Sigmoid colon (tissue), 7 donors: ENCODE measurements around the gene TNS1. TPM values are rescaled to one million over a fixed set of nuclear protein-coding genes. Genes with fewer than 3 reads are reported as not detected.

Experiments used
- DNase-seq: peaks from one replicate; pipeline ENCODE4 v3.0.0-alpha.2; 2019
- H3K27ac ChIP-seq, 4 donors: fragments of 200-600 bp; sonication (generic); one replicate each; pipeline ENCODE4 v1.5.1; 2016 to 2019; ENCODE audit warnings: mild to moderate bottlenecking in 1 of 4
- H3K27me3 ChIP-seq, 3 donors: fragments of 200-600 bp; sonication (generic); one replicate each; pipeline ENCODE4 v1.5.1; 2019; ENCODE audit warnings: mild to moderate bottlenecking in 1 of 3
- H3K36me3 ChIP-seq, 4 donors: fragments of 200-600 bp; sonication (generic); one replicate each; pipeline ENCODE4 v1.5.1; 2016 to 2019
- H3K4me1 ChIP-seq, 4 donors: fragments of 200-600 bp; sonication (generic); one replicate each; pipeline ENCODE4 v1.5.1; 2017 to 2019
- H3K4me3 ChIP-seq, 4 donors: fragments of 200-600 bp; sonication (generic); one replicate each; pipeline ENCODE4 v1.5.1; 2017 to 2019; ENCODE audit warnings: mild to moderate bottlenecking in 2 of 4, moderate library complexity in 1 of 4
- H3K9me3 ChIP-seq, 4 donors: fragments of 200-600 bp in 3 of 4; sonication (generic) in 3 of 4; one replicate each; pipeline versions ENCODE4 v1.5.1 to v1.6.1; 2013 to 2019
- EP300 ChIP-seq, 4 donors: sonication (generic); formaldehyde crosslinking; IDR thresholded peaks; one replicate each; pipeline ENCODE4 v1.6.1; 2017; ENCODE audit warnings: antibody characterized with exemption in 4 of 4
- POLR2A ChIP-seq, 2 donors: fragments of 450-650 bp; IDR thresholded peaks; one replicate each; pipeline ENCODE4 v1.6.1; 2016; ENCODE audit warnings: antibody characterized with exemption in 2 of 2, mild to moderate bottlenecking in 2 of 2, moderate library complexity in 2 of 2
- POLR2AphosphoS5 ChIP-seq, 4 donors: sonication (generic); formaldehyde crosslinking; IDR thresholded peaks; one replicate each; pipeline ENCODE4 v1.6.1; 2017; ENCODE audit warnings: antibody characterized with exemption in 4 of 4
- WGBS, 2 donors: extraction: QIAGEN DNeasy Blood & Tissue Kit; methylation state at CpG; one replicate each; pipeline ENCODE4 v1.1.7; 2013; 5-methylcytosine and 5-hydroxymethylcytosine counted together
- intact Hi-C: fragments of 100-400 bp; cut with DNase I; formaldehyde crosslinking; loops from one replicate; pipeline ENCODE4 v1.15.1; 2023
- polyA plus RNA-seq, 3 donors: library from polyadenylated mRNA; stranded (reverse); fragments of 200-250 nt; gene quantifications; one replicate each; pipeline ENCODE4 v1.2.3, GENCODE V29; 2013
- total RNA-seq, 4 donors: library from RNA; depleted of rRNA; stranded (reverse); fragments of >200 nt; gene quantifications; one replicate each; pipeline ENCODE4 v1.1.0, GENCODE V29; 2016
- TF ChIP-seq, protein P1 (sequence below), 4 experiments: fragments of 450-650 bp in 3 of 4; fragments of 200-600 bp in 1 of 4; IDR thresholded peaks; one replicate each; pipeline ENCODE4 v1.5.1; 2016 to 2019; ENCODE audit warnings: antibody characterized with exemption in 4 of 4, mild to moderate bottlenecking in 3 of 4, moderate library complexity in 2 of 4
- donor health status: healthy with polysubstance abuse.
- donor health status: Bipolar disorder and iron deficiency.
- donor health status: healthy.

The TNS1 gene
- total and polyA plus RNA-seq, 7 donors, result 3.7 to 1,607 (median 444) TPM

DNA sequence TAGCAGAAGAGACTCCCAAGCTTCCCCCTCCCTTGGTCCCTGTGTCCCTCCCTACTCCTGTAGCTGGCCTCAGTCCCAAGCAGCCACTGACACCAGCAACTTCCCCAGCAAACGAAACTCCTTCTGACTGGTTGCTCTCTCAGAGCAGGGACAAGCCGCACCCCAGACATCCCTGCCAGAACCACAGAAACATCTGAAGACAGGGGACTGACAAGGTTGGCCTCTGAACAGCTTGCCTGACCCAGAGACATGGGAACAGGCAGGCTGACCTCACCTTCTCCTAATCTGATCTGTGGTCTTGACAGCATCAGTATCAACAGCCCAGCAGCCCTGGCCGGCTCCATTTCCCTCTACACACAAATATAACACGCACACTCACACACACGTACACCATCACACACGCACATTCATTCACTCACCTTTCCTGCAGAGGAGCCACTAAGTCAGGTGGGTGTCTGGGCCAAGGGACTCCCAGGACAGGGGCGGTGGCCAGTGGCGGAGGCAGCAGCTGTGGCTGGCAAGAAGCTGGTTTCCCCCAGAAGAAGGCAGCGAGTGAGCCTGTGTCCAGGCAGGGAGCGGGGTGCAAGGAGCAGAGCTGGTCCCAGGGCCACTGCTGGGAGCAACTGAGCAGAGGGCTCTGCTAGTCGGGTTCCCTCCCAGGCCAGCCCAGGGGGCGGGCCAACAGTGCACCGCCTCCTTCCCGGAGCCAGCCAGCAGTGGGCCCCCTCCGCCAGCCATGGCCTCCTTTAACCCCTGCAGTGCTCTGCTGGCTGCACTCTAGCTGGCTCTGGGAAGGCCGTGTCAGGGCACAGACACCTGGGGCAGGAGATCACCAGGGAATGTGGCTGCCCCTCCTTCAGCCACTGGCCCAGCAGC is 59.1 kb downstream of the TNS1 start:
- Histone ChIP-seq H3K27ac (peak overlapping the region; percentile 94 to 98 (median 98)), H3K9me3 (no peaks in the 10 kb centered on the region), H3K4me3 (peak overlapping the region; percentile 56 to 85 (median 80)), H3K4me1 (peaks cover 0 to 90% (median 60%) of the 10 kb centered on the region in 4 donors), H3K36me3 (peaks cover 0 to 2% (median 0%) of the 10 kb centered on the region in 4 donors), H3K27me3 (no peaks in the 10 kb centered on the region)
- DNase-seq, result peak; percentile 96
- TF ChIP-seq POLR2A (IDR thresholded peaks at IDR 0.05), result peak; percentile 95 to 99
- TF ChIP-seq, protein P1, sequence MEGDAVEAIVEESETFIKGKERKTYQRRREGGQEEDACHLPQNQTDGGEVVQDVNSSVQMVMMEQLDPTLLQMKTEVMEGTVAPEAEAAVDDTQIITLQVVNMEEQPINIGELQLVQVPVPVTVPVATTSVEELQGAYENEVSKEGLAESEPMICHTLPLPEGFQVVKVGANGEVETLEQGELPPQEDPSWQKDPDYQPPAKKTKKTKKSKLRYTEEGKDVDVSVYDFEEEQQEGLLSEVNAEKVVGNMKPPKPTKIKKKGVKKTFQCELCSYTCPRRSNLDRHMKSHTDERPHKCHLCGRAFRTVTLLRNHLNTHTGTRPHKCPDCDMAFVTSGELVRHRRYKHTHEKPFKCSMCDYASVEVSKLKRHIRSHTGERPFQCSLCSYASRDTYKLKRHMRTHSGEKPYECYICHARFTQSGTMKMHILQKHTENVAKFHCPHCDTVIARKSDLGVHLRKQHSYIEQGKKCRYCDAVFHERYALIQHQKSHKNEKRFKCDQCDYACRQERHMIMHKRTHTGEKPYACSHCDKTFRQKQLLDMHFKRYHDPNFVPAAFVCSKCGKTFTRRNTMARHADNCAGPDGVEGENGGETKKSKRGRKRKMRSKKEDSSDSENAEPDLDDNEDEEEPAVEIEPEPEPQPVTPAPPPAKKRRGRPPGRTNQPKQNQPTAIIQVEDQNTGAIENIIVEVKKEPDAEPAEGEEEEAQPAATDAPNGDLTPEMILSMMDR (IDR thresholded peaks at IDR 0.05), result peak in 2 of 4 experiments; percentile 7 to 25
- peak; percentile 95 to 99 (median 97) for TF ChIP-seq POLR2AphosphoS5 (IDR thresholded peaks at IDR 0.05)
- TF ChIP-seq EP300 (IDR thresholded peaks at IDR 0.05), result no peak
- WGBS, 2 donors, result 3 to 17% methylated on average over 16 of the region's 16 CpGs
- intact Hi-C loops, result loop anchor here (2.0 kb wide), 1 partner anchor 45 kb away; no protein-coding TSS in a partner anchor

DNA sequence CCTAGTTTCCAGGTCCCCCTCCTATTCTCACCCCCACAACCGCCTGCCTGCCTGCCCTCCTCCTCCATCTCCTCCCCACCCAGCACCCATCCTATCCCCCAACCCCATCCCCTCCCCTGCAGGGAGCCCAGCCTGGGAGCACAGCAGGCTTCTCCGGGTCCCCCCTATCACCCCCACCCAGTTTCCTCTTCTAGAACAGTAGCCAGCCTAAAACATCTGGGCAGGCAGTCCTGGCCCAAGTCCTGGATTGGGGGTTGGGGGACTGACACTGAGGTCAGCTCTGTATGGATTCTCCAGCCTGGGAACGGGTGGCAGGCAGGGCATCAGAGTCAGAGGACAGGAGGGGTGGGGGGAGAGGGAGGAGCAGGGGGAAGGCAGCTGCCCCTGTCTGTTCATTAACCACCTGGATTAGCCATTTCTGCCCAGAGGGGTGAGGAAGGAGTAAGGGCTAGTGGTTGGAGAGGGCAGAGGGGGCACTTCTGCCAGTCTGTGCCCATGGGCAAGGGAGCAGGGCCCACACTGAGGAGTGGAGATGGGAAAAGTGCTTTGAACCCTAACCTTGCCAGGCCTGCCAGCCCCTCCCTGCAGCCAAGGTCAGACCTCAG is 60.0 kb downstream of the TNS1 start:
- intact Hi-C loops, result no loop called here
- Histone ChIP-seq H3K9me3 (no peaks in the 10 kb centered on the region), H3K27ac (peak overlapping the region; percentile 94 to 98 (median 98)), H3K4me1 (peaks cover 0 to 90% (median 60%) of the 10 kb centered on the region in 4 donors), H3K4me3 (peak overlapping the region; percentile 56 to 85 (median 80)), H3K27me3 (no peaks in the 10 kb centered on the region), H3K36me3 (peaks cover 0 to 8% (median 0%) of the 10 kb centered on the region in 4 donors)
- WGBS, 2 donors, result 22 to 25% methylated on average over 3 of the region's 3 CpGs
- TF ChIP-seq POLR2AphosphoS5 (IDR thresholded peaks at IDR 0.05) (peak in 1 of 4 donors; percentile 3), EP300 (IDR thresholded peaks at IDR 0.05) (no peak)
- TF ChIP-seq, protein P1 (IDR thresholded peaks at IDR 0.05), result no peak
- no peak for DNase-seq

DNA sequence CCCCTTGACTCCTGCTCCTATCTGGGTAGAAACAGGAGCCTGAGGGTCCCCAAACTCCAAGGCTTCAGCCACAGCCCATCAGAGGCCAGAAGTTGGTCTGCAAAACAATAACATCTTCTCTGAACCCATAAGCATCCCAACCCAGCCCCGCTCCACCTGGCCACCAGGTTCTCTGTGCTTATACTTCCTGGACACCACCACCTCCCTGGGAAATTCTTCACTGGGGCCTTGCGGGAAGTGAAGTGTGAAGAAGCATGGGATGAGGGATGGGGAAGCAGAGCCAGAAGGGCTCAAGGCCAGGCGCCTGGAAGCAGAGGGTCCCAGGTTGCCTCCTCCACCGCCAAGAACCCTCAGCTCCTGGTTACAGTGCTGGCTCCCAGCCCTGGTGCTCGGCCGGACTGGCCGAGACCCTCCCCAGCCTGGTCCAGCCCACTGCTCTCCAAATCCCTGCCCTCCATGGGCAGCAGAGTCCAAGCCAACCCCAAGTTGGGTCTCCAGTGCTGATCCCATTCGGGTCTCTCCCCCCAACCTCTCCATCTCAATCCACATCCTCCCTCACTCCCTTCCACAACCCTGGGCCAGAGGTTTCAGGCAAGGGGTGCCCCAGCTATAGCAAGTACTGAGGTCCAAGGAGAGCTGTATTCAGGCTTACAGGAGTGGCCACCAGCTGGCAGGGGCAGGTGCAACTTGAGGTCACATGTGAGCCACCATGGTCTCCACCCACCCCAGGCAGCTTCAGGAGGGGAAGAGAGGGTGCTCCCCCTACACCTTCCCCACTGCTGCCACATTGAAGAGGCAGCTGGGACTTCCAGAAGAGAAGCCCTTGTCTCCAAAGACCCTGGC is 60.7 kb downstream of the TNS1 start:
- DNase-seq, result no peak
- peak overlapping the region; percentile 94 to 98 (median 98) for H3K27ac ChIP-seq
- peaks cover 0 to 90% (median 60%) of the 10 kb centered on the region in 4 donors for H3K4me1 ChIP-seq
- H3K4me3 ChIP-seq, result peak overlapping the region; percentile 56 to 85 (median 80)
- H3K27me3 ChIP-seq, result no peaks in the 10 kb centered on the region
- no peaks in the 10 kb centered on the region for H3K9me3 ChIP-seq
- TF ChIP-seq, protein P1 (IDR thresholded peaks at IDR 0.05), result no peak
- TF ChIP-seq POLR2A (IDR thresholded peaks at IDR 0.05) (peak in 1 of 2 donors; percentile 39), POLR2AphosphoS5 (IDR thresholded peaks at IDR 0.05) (peak in 3 of 4 donors; percentile 24 to 81 (median 67)), EP300 (IDR thresholded peaks at IDR 0.05) (no peak)
- peaks cover 0 to 8% (median 0%) of the 10 kb centered on the region in 4 donors for H3K36me3 ChIP-seq
- WGBS, 2 donors, result 79 to 83% methylated on average over 8 of the region's 8 CpGs
- intact Hi-C loops, result loop anchor here (2.0 kb wide), 1 partner anchor 39 kb away; no protein-coding TSS in a partner anchor

DNA sequence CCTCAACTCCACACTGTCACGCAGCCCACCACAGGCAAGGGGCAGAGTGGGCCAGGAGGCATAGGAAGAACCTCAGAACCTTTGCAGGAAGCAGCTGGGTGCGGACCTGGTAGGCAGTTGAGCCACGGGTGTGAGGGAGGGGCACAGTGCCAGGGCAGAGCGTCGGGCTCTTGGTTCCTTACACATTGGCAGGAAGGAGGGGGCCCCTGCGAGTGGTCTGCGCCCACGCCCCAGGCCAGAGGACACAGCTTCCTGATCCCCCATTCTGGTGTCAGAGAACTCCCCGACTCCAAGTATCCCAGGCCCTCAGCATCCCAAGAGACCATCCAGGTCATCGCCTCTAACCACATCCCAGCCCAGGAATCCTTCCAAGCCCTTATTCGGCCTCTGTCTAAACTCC is 61.5 kb downstream of the TNS1 start:
- DNase-seq, result no peak
- H3K9me3 ChIP-seq, result no peaks in the 10 kb centered on the region
- no peak for TF ChIP-seq POLR2A (IDR thresholded peaks at IDR 0.05)
- peak in 2 of 4 donors; percentile 39 to 54 for TF ChIP-seq POLR2AphosphoS5 (IDR thresholded peaks at IDR 0.05)
- no peak for TF ChIP-seq EP300 (IDR thresholded peaks at IDR 0.05)
- TF ChIP-seq, protein P1 (IDR thresholded peaks at IDR 0.05), result no peak
- H3K27ac ChIP-seq, result peak overlapping the region; percentile 94 to 98 (median 98)
- H3K4me1 ChIP-seq, result peaks cover 0 to 90% (median 60%) of the 10 kb centered on the region in 4 donors
- intact Hi-C loops, result loop anchor here (2.0 kb wide), 1 partner anchor 39 kb away; no protein-coding TSS in a partner anchor
- H3K4me3 ChIP-seq, result peak overlapping the region; percentile 56 to 85 (median 80)
- no peaks in the 10 kb centered on the region for H3K27me3 ChIP-seq
- peaks cover 0 to 8% (median 0%) of the 10 kb centered on the region in 4 donors for H3K36me3 ChIP-seq
- WGBS, 2 donors, result 53 to 77% methylated on average over 11 of the region's 11 CpGs
